Gastroesophageal sphincter (tissue), 4 donors: Measurements from ENCODE around the gene SRGN. TPM values are rescaled to one million over a fixed set of nuclear protein-coding genes. Genes with fewer than 3 reads are reported as not detected.
"Not testable (repeated sequence)": the region's sequence is repeated elsewhere in the genome, so short reads cannot be mapped to it uniquely, and the experiment has no call there.

Source experiments
- ATAC-seq: fragments of 150-250 bp; one replicate; pipeline ENCODE4 v1.9.1; 2016; ENCODE audit warnings: mild to moderate bottlenecking, moderate library complexity
- H3K27ac ChIP-seq, 4 donors: fragments of 200-600 bp; sonication (generic) in 3 of 4; 1 replicate in 3 of 4; 2 replicates in 1 of 4; pipeline ENCODE4 v1.5.1; 2016 to 2019
- H3K27me3 ChIP-seq: fragments of 200-600 bp; sonication (generic); one replicate; pipeline ENCODE4 v1.5.1; 2019
- H3K36me3 ChIP-seq, 2 donors: fragments of 200-600 bp; sonication (generic); one replicate each; pipeline ENCODE4 v1.5.1; 2019; ENCODE audit warnings: control low read depth in 1 of 2
- H3K4me1 ChIP-seq, 3 donors: fragments of 200-600 bp; sonication (generic); 1 replicate in 2 of 3; 2 replicates in 1 of 3; pipeline ENCODE4 v1.5.1; 2016 to 2019; ENCODE audit warnings: control low read depth in 2 of 3
- H3K4me3 ChIP-seq, 2 donors: fragments of 200-600 bp; sonication (generic); one replicate each; pipeline ENCODE4 v1.5.1; 2019; ENCODE audit warnings: mild to moderate bottlenecking in 1 of 2, moderate library complexity in 1 of 2
- H3K9me3 ChIP-seq, 3 donors: fragments of 200-600 bp; sonication (generic); one replicate each; pipeline ENCODE4 v1.5.1; 2017 to 2019; ENCODE audit warnings: control low read depth in 2 of 3
- EP300 ChIP-seq: sonication (generic); formaldehyde crosslinking; IDR thresholded peaks from one replicate; pipeline ENCODE4 v1.6.1; 2017; ENCODE audit warnings: antibody characterized with exemption, mild to moderate bottlenecking
- POLR2A ChIP-seq, 2 donors: fragments of 450-650 bp; IDR thresholded peaks; one replicate each; pipeline ENCODE4 v1.6.1; 2017; ENCODE audit warnings: antibody characterized with exemption in 2 of 2, mild to moderate bottlenecking in 2 of 2, moderate library complexity in 1 of 2
- POLR2AphosphoS5 ChIP-seq: sonication (generic); formaldehyde crosslinking; IDR thresholded peaks from one replicate; pipeline ENCODE4 v1.6.1; 2017; ENCODE audit warnings: antibody characterized with exemption
- WGBS, 2 donors: methylation state at CpG; one replicate each; pipeline ENCODE4 v1.1.5; 2018; ENCODE audit warnings: low coverage in 1 of 2; 5-methylcytosine and 5-hydroxymethylcytosine counted together
- total RNA-seq, 4 donors: library from RNA; depleted of rRNA; stranded (reverse); fragments of >200 nt; gene quantifications; one replicate each; pipeline ENCODE4 v1.1.0, GENCODE V29; 2016
- TF ChIP-seq, protein P1 (sequence below), 4 experiments: fragments of 200-600 bp in 2 of 4; fragments of 450-650 bp in 2 of 4; sonication (generic) in 1 of 4; IDR thresholded peaks; one replicate each; pipeline ENCODE4 v1.5.1; 2017 to 2019; ENCODE audit warnings: antibody characterized with exemption in 4 of 4, mild to moderate bottlenecking in 2 of 4, moderate library complexity in 2 of 4

The SRGN gene
- total RNA-seq: 100 to 1,000 TPM in 2 of 4 donors, 10 to 100 TPM in 2; 14.9 to 143 (median 97.8) TPM

GRCh38 chr10:69087590-69088470, at the start of gene SRGN:
SRGN (plus strand) TSS chr10:69088103; CDS start chr10:69088158, 55 bp downstream.
- ATAC-seq: peak; percentile 82
- no peaks in the 10 kb centered on the region for H3K9me3 ChIP-seq
- WGBS, 2 donors: 43 to 45% methylated on average over 5 to 9 of the region's 10 CpGs

DNA sequence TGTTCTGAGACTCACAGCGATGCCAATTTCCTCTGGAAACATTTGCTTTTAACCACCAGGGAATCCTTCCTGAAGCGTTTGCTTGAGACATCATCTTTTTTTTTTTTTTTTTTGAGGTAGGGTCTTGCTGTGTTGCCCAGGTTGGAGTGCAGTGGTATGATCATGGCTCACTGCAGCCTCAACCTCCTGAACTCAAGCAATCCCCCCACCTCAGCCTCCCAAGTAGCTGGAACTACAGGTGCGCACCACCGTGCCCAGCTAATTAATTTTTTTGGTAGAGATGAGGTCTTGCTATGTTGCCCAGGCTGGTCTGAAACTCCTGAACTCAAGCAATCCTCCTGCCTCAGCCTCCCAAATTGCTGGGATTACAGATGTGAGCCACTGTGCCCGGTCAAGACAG, 47.0 kb upstream of the SRGN start:
- not testable (repeated sequence) for H3K27ac ChIP-seq, ATAC-seq, H3K36me3 ChIP-seq, H3K4me1 ChIP-seq, H3K9me3 ChIP-seq, H3K4me3 ChIP-seq, H3K27me3 ChIP-seq
- WGBS, 2 donors: 30 to 74% methylated on average over 2 to 5 of the region's 5 CpGs

More at GRCh38 chr10:69087590-69088470, at the start of gene SRGN:
- no peak for TF ChIP-seq EP300
- TF ChIP-seq, protein P1, sequence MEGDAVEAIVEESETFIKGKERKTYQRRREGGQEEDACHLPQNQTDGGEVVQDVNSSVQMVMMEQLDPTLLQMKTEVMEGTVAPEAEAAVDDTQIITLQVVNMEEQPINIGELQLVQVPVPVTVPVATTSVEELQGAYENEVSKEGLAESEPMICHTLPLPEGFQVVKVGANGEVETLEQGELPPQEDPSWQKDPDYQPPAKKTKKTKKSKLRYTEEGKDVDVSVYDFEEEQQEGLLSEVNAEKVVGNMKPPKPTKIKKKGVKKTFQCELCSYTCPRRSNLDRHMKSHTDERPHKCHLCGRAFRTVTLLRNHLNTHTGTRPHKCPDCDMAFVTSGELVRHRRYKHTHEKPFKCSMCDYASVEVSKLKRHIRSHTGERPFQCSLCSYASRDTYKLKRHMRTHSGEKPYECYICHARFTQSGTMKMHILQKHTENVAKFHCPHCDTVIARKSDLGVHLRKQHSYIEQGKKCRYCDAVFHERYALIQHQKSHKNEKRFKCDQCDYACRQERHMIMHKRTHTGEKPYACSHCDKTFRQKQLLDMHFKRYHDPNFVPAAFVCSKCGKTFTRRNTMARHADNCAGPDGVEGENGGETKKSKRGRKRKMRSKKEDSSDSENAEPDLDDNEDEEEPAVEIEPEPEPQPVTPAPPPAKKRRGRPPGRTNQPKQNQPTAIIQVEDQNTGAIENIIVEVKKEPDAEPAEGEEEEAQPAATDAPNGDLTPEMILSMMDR (IDR thresholded peaks at IDR 0.05): no peak
- peak; percentile 65 to 80 for TF ChIP-seq POLR2A (IDR thresholded peaks at IDR 0.05)
- peak; percentile 88 for TF ChIP-seq POLR2AphosphoS5
- Histone ChIP-seq H3K4me3 (peak within 1 kb of the TSS; percentile 41 to 46), H3K4me1 (peaks cover 0 to under 1% (median 0%) of the 10 kb centered on the region in 3 donors), H3K36me3 (no peaks in the 10 kb centered on the region), H3K27me3 (no peaks in the 10 kb centered on the region), H3K27ac (peak within 1 kb of the TSS; percentile 71 to 84 (median 74))

DNA sequence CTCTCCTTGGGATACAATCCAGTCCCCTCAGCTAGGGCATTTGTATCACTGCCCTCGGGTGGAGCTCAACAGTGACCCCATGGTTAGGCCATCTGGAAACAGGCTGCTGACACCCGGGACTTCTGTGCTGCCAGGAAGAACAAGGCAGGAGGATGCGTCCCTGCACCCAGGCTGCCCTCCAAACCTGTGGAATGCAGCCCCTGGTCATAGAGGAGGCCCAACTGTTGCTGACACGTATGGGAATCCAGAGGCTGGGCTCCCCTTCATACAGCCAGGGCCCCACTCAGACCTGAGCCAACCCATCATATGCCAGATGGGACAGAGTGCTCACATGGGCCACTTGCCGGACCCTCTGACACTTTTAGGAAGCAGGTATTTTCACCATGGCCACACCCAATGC, 45.5 kb upstream of the SRGN start:
- no peak overlapping the region for H3K4me3 ChIP-seq
- 50 to 80% methylated on average over 1 of the region's 5 CpGs for WGBS, 2 donors
- H3K27ac ChIP-seq: no peak overlapping the region
- no peaks in the 10 kb centered on the region for H3K36me3 ChIP-seq
- H3K9me3 ChIP-seq: no peaks in the 10 kb centered on the region
- H3K27me3 ChIP-seq: no peaks in the 10 kb centered on the region
- no peak for ATAC-seq
- TF ChIP-seq POLR2A (IDR thresholded peaks at IDR 0.05): no peak
- TF ChIP-seq POLR2AphosphoS5: no peak
- no peak for TF ChIP-seq EP300
- TF ChIP-seq, protein P1 (IDR thresholded peaks at IDR 0.05): no peak
- H3K4me1 ChIP-seq: no peaks in the 10 kb centered on the region

GRCh38 chr10:69042838-69043237, 45.1 kb upstream of the SRGN start:
- 94 to 100% methylated on average over 3 to 4 of the region's 6 CpGs for WGBS, 2 donors
- ATAC-seq: no peak
- no peaks in the 10 kb centered on the region for H3K36me3 ChIP-seq
- no peaks in the 10 kb centered on the region for H3K4me1 ChIP-seq
- H3K9me3 ChIP-seq: no peaks in the 10 kb centered on the region
- H3K27me3 ChIP-seq: no peaks in the 10 kb centered on the region
- no peak overlapping the region for H3K27ac ChIP-seq
- no peak for TF ChIP-seq EP300
- TF ChIP-seq POLR2AphosphoS5: no peak
- TF ChIP-seq POLR2A (IDR thresholded peaks at IDR 0.05): no peak
- TF ChIP-seq, protein P1 (IDR thresholded peaks at IDR 0.05): no peak
- no peak overlapping the region for H3K4me3 ChIP-seq

GRCh38 chr10:69043931-69044531, 43.9 kb upstream of the SRGN start:
- H3K36me3 ChIP-seq: no peaks in the 10 kb centered on the region
- H3K27me3 ChIP-seq: no peaks in the 10 kb centered on the region
- no peaks in the 10 kb centered on the region for H3K9me3 ChIP-seq
- H3K27ac ChIP-seq: peak overlapping the region in 1 of 4 donors; percentile 15
- no peak for TF ChIP-seq POLR2AphosphoS5
- TF ChIP-seq EP300: no peak
- TF ChIP-seq, protein P1 (IDR thresholded peaks at IDR 0.05): no peak
- no peak for TF ChIP-seq POLR2A (IDR thresholded peaks at IDR 0.05)
- no peak for ATAC-seq
- H3K4me3 ChIP-seq: no peak overlapping the region
- no peaks in the 10 kb centered on the region for H3K4me1 ChIP-seq
- WGBS, 2 donors: 48 to 78% methylated on average over 6 to 9 of the region's 10 CpGs
